Stimulated activated CD8-positive, alpha-beta memory T cell treated with anti-CD3 and anti-CD28 coated beads, Interleukin-15, amount 100 ng/mL, for 1 hour (primary cell): Measurements from ENCODE around the gene C11orf86.
"Not testable (repeated sequence)": the region's sequence is repeated elsewhere in the genome, so short reads cannot be mapped to it uniquely, and the experiment has no call there.

Source experiments
- DNase-seq: peaks from one replicate; pipeline ENCODE4 v3.0.0-alpha.2; 2020; ENCODE audit warnings: low read depth

Gene C11orf86

GRCh38 chr11:66992041-66992440 lies 16.9 kb downstream of the C11orf86 start:
- no peak for DNase-seq

DNA sequence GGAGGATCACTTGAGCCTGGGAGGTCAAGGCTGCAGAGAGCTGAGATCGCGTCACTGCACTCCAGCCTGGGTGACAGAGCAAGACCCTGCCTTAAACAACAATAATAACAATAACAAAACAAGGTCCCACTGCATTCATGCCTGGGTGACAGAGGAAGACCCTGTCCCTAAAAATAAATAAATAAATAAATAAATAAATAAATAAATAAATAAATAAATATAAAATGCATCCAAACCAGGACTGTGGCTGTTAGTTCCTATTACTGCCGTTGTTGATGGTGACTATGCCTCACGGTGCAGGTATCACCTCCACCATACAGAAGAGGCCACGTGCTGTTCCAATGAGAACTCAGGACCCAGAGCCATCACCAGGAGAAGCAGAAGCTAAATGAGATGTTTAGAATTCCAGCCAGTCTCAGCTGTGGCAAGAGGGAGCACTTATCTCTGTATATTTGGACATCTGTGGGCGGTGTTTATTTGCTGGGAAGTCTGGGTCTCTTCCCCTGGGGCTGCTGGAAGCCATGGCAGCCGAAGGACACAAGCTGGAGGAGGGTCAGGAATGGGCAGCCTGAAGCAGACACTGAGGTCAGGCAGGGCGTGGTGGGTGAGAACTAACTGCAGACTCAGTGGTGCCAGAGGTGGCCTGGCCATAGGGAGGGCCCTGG lies 21.6 kb downstream of the C11orf86 start:
- DNase-seq, result no peak

DNA sequence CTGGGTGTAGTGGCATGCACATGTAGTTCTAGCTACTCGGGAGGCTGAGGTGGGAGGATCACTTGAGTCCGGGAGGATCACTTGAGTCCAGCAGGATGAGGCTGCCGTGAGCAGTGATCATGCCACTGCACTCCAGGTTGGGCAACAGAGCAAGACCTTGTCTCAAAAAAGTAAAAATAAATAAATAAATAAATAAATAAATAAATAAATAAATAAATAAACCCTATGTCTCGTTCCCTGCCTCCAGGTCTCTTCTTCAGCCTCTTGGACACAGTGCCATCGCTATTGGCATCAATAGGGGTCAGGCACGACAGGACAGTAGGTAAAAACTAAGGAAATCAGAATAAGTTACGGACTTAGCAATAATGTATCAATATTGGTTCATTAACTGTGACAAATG lies 24.5 kb downstream of the C11orf86 start:
- no peak for DNase-seq

- DNase-seq, result no peak
Observed at GRCh38 chr11:67001332-67001731, 26.2 kb downstream of the C11orf86 start.

GRCh38 chr11:67002297-67002913 lies 27.3 kb downstream of the C11orf86 start:
- DNase-seq, result no peak

DNA sequence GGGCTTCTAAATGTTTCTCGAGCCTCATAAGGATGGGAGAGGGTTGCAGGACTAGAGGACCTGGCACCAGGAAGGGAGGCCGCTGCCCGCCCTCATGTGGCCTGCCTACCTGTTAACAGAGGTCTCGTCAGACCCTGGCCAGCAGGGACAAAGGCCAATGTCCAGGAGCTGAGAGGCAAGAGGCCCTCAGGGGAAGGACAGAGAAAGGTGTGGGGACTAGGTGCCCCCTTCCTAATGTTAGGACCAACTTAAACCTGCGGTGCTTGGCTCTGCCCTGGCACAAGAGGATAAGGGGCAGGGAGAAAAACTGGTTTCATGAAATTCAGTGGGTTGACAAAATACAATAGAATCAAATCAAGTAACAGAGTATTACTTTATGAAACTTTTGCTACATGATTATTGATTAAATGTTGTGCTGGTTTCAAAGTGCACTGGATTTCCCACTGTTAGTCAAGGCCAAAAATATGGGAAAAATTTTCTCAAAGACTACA lies 27.9 kb downstream of the C11orf86 start:
- DNase-seq, result no peak

- not testable (repeated sequence) for DNase-seq
Observed at GRCh38 chr11:67005200-67005599, 30.1 kb downstream of the C11orf86 start.

- DNase-seq, result no peak
Observed at GRCh38 chr11:67006029-67006884, 31.2 kb downstream of the C11orf86 start.

GRCh38 chr11:67007126-67007525 lies 32.0 kb downstream of the C11orf86 start:
- DNase-seq, result no peak

DNA sequence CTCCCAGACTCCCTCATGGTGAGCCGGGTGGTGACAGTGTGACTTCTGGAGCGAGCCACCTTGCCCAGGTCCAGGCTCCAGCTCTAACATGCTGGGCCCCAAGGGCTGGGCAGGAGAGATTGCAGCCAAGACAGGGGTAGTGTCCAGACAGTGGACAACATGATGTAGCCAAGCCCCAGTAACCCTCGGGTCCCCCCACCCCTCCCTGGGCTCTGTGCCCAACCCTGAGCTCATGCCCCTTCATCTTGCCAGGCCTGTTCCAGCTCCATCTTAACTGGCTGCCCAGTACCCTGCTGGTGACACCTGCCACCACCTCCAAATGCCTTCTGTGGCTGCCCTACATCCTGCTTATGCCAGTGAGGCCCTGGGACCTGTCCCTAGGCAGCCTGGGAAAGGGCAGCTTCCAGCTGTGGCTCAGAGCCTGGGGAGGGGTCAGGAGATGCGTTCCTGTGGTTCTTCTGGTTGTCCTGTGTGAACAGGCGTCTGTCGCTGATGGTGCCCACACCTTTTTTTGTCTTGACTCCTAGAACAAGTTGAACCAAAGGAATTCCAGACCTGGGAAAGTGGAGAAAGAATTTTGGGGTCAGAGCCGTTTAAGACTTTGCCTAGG lies 35.3 kb downstream of the C11orf86 start:
- no peak for DNase-seq

- no peak for DNase-seq
Observed at GRCh38 chr11:67013511-67014045, 38.5 kb downstream of the C11orf86 start.

- no peak for DNase-seq
Observed at GRCh38 chr11:67014343-67014742, 39.2 kb downstream of the C11orf86 start.

- no peak for DNase-seq
Observed at GRCh38 chr11:67015048-67015447, 39.9 kb downstream of the C11orf86 start.

DNA sequence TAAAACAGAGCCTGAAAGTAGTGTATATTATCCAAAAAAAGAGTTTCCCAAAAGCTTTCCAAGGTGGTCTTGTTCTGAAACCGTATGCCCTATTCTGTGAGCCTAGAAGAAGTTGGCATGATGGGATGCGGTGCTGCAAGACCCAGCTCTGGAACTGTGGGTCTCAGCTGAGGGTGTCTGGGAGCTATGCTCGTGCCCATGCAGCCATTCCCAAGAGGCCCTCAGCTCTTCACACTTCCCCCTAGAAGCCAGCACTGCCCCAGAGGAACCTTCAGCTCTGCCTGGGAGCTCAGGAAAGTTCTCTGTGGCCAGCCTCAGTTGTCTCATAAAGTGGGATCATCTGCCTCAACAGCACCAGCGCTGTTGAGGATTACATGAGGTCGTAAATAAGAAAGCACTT lies 41.4 kb downstream of the C11orf86 start:
- no peak for DNase-seq

DNA sequence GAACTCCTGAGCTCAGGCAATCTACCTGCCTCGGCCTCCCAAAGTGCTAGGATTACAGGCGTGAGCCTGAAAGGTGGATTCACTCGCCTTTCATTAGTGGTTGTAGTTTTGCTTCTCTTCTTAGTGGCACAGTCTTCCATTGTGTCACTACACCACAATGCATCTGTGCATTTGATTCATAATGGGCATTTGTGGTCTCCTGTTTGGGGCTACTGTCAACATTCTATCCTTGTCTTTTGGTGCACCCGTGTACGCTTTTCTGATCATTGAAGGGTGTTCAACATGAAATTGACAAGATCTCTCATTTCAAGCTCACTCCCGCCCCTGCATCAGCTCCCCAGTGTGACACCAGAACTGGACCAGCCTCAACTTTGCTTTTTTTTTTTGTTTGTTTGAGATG lies 45.8 kb downstream of the C11orf86 start:
- DNase-seq, result no peak

DNA sequence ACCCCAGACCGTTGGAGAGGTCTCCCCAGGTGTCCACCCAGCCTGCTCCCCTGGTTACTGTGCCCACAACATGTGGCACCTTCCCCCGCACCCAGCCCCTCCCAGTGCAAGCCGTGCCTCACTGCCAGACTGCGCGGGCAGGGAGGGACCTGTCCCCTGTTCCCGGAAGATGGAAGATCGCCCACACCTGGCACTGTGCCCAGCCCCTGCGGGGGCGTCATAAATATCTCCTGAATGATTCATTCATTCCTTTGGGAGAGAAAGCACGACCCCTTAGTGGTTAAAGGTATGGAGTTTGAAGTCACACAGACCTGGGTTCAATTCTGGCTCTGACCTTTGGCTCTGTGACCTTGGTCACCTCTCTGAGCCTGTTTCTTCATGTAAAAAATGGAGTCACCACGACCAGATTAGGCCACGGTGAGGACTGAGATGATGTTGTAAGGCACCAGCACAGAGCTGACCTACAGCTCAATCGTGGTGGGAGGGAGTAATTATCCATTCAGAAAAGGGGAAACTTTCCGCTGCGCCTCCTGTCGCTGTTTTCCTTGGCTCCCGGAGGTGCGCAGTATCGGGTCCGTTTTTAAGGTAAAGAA lies 47.3 kb downstream of the C11orf86 start:
- no peak for DNase-seq

DNA sequence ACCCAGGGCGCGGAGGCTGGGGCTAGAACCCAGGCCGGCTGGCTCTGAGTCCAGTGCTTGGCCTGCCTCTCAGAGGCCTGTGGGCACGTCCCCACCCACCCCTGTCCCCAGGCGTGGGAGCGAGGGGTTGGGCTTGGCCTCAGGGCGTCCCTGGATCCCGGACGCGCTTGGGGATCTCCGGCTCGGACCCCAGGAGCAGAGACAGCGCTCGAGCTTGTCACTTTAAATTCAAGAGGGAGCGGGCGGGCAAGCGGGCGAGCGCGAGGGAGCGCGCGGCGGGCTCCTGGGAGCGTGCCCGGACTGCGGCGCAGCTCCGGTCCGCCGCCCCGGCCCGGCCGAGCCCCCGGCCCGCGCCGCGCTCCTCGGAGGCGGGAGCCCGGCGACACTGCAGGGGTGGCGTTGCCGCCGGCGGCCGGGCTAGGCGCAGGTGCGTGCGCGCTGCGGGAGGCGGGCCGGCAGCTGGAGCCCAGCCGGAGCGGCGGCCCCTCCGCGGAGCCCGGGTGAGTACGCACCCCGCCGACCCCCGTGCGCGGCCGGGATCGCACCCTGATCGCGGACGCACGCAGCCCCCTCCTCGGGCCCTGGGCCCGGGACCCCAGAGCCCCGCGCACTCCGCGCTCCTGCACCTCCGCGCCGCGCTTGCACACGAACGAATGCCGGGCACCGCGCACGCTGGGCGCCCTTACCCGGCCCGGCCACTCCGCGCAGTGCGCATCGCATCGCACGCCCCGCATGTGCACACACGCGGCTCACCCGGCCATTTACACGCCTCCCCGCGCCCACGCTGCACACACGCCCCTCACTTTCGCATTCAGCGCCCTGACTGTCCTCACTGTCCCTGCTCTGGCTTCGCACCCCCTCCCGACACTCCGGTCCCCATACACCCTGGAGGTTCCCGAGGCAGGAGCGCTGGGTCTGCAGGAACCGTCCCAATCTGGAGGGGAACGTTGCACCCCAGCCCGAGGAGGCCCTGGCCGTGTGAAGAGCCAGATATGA lies 48.2 kb downstream of the C11orf86 start, which contains the start of gene SYT12:
SYT12 (plus strand) TSS at position 174 of the 996 bp plus-strand sequence. CDS start 7,011 bp downstream, outside the sequence.
- DNase-seq, result no peak

GRCh38 chr11:67023957-67024353 lies 48.9 kb downstream of the C11orf86 start:
- DNase-seq, result no peak

GRCh38 chr11:67024410-67024809 lies 49.3 kb downstream of the C11orf86 start:
- peak; percentile 14 for DNase-seq

GRCh38 chr11:67024966-67025365 lies 49.9 kb downstream of the C11orf86 start:
- DNase-seq, result no peak
